Measurements from ENCODE around the gene ACSL4. TPM values are rescaled to one million over a fixed set of nuclear protein-coding genes. Genes with fewer than 3 reads are reported as not detected.
A peak's percentile ranks its signal among the peaks of the same experiment; 100 is the strongest.
"Not testable (repeated sequence)": the region's sequence is repeated elsewhere in the genome, so short reads cannot be mapped to it uniquely, and the experiment has no call there.

ACSL4 gene
- polyA plus RNA-seq, 1 donor = 14.7 TPM

DNA sequence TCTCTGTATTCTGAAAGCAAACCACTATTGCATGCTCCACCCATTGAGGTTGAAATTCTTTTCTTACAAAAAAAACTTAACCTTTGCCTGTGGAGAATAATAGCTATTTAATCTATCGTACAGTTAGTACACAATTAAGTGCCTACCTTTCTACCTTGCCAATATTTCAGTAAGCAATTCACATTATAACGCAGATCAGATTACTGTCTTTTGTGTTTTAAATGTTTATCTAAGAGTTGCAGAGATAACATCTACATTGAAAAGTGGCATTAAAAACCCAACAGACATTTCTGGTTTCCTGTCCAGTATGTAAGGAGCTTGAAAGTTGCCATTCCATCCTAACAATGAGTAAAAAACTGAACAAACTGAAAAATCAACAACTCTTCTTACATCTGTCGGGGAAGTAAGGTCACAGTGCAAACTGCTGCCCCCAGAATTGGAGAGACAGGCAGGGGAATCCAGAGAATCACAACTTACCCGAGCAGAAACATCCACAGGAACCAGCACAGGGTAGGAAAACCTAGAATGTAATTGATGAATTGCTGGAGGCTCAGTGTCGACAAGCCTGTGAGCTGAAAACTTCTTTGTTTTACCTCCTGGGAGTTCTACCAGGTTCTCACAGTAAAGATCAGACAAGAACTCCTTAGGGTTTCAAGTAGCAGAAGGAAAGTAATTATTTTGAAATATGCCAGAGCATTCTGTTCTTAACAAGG is 27.3 kb upstream of the ACSL4 start:
- Histone ChIP-seq H3K36me3 (ENCODE audit: control insufficient read depth, insufficient read depth, low read length) (no peaks in the 10 kb centered on the region), H3K4me1 (ENCODE audit: control insufficient read depth, insufficient read depth, low read length) (no peaks in the 10 kb centered on the region), H3K4me3 (ENCODE audit: low read length) (no peak overlapping the region), H3K9me3 (ENCODE audit: control insufficient read depth, low read depth, low read length) (no peaks in the 10 kb centered on the region), H3K27ac (ENCODE audit: low read length) (no peak overlapping the region), H3K27me3 (ENCODE audit: control insufficient read depth, insufficient read depth, low read length) (no peaks in the 10 kb centered on the region)
- no CpG with 5 or more reads among the region's 5 CpGs for WGBS (ENCODE audit: insufficient coverage, low lambda C conversion rate)
- no peak for DNase-seq

DNA sequence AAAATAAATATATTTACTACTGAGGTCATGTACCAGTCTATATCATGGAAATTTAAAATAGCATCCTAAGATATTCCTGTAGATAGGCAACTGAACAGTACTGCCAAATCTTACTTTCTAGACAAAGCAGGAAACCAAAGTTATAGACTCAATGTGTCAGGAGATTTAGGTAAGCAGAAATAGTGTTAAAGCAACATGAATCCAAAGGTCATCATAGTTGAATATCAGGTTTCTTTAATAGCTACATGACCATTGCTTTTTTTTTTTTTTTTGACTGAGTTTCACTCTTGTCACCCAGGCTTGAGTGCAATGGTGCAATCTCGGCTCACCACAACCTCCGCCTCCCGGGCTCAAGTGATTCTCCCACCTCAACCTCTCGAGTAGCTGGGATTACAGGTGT is 20.2 kb upstream of the ACSL4 start:
- WGBS (ENCODE audit: insufficient coverage, low lambda C conversion rate) = no CpG with 5 or more reads among the region's 4 CpGs
- H3K9me3 ChIP-seq (ENCODE audit: control insufficient read depth, low read depth, low read length) = no peaks in the 10 kb centered on the region
- no peaks in the 10 kb centered on the region for H3K4me1 ChIP-seq (ENCODE audit: control insufficient read depth, insufficient read depth, low read length)
- H3K36me3 ChIP-seq (ENCODE audit: control insufficient read depth, insufficient read depth, low read length) = no peaks in the 10 kb centered on the region
- H3K27ac ChIP-seq (ENCODE audit: low read length) = no peak overlapping the region
- no peak overlapping the region for H3K4me3 ChIP-seq (ENCODE audit: low read length)
- H3K27me3 ChIP-seq (ENCODE audit: control insufficient read depth, insufficient read depth, low read length) = no peaks in the 10 kb centered on the region
- DNase-seq = peak in 1 of 2 donors; percentile 27

DNA sequence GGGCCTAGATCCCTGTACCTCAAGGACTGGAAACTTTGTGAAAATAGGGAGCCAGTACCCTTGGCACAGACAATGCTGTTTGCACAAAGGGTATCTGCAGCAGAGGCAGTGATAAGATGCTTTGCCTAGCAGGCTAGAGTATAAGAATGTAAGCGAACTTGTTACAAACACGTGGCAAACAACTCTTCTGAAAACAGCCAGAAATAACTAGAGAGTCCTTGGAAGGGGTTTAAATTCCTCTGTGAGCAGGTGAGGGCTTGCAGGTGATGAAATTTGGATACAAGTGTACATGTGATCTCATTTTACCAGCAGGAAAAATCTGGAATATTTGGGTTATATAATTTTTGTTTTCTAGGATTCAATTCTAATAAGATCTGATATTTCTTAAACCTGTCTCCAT is 18.6 kb upstream of the ACSL4 start:
- Histone ChIP-seq H3K4me1 (ENCODE audit: control insufficient read depth, insufficient read depth, low read length) (no peaks in the 10 kb centered on the region), H3K36me3 (ENCODE audit: control insufficient read depth, insufficient read depth, low read length) (no peaks in the 10 kb centered on the region), H3K9me3 (ENCODE audit: control insufficient read depth, low read depth, low read length) (no peaks in the 10 kb centered on the region), H3K27ac (ENCODE audit: low read length) (no peak overlapping the region), H3K4me3 (ENCODE audit: low read length) (no peak overlapping the region), H3K27me3 (ENCODE audit: control insufficient read depth, insufficient read depth, low read length) (no peaks in the 10 kb centered on the region)
- DNase-seq = no peak
- no CpG with 5 or more reads among the region's 2 CpGs for WGBS (ENCODE audit: insufficient coverage, low lambda C conversion rate)

DNA sequence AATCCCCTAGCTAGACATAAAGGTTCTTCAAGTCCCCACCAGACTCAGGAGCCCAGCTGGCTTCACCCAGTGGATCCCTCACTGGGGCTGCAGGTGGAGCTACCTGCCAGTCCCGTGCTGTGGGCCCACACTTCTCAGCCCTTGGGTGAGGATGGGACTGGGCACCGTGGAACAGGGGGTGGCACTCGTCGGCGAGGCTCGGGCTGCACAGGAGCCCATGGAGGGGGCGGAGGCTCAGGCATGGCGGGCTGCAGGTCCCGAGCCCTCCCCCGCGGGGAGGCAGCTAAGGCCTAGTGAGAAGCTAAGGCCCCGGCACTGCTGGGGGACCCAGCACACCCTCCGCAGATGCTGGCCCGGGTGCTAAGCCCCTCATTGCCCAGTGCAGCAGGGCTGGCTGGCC is 16.1 kb upstream of the ACSL4 start:
- no peak for DNase-seq
- H3K4me3 ChIP-seq (ENCODE audit: low read length) = no peak overlapping the region
- no peaks in the 10 kb centered on the region for H3K36me3 ChIP-seq (ENCODE audit: control insufficient read depth, insufficient read depth, low read length)
- WGBS (ENCODE audit: insufficient coverage, low lambda C conversion rate) = no CpG with 5 or more reads among the region's 14 CpGs
- no peaks in the 10 kb centered on the region for H3K9me3 ChIP-seq (ENCODE audit: control insufficient read depth, low read depth, low read length)
- no peak overlapping the region for H3K27ac ChIP-seq (ENCODE audit: low read length)
- no peaks in the 10 kb centered on the region for H3K27me3 ChIP-seq (ENCODE audit: control insufficient read depth, insufficient read depth, low read length)
- no peaks in the 10 kb centered on the region for H3K4me1 ChIP-seq (ENCODE audit: control insufficient read depth, insufficient read depth, low read length)

DNA sequence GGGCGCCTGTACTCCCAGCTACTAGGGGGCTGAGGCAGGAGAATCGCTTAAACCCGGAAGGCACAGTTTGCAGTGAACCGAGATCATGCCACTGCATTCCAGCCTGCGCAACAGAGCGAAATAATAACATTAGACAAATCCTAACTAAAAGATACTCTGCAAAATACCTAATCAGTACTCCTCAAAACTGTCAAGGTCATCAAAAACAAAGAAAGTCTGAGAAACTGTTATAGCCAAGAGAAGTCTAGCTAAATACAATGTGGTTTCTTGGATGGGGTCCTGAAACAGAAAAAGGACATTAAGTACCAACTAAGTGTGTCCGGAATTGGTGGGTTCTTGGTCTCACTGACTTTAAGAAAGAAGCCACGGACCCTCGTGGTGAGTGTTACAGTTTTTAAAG is 14.6 kb upstream of the ACSL4 start:
- no peak for DNase-seq
- H3K9me3 ChIP-seq (ENCODE audit: control insufficient read depth, low read depth, low read length) = no peaks in the 10 kb centered on the region
- H3K4me1 ChIP-seq (ENCODE audit: control insufficient read depth, insufficient read depth, low read length) = no peaks in the 10 kb centered on the region
- H3K27ac ChIP-seq (ENCODE audit: low read length) = no peak overlapping the region
- no peaks in the 10 kb centered on the region for H3K36me3 ChIP-seq (ENCODE audit: control insufficient read depth, insufficient read depth, low read length)
- no peaks in the 10 kb centered on the region for H3K27me3 ChIP-seq (ENCODE audit: control insufficient read depth, insufficient read depth, low read length)
- WGBS (ENCODE audit: insufficient coverage, low lambda C conversion rate) = no CpG with 5 or more reads among the region's 9 CpGs
- H3K4me3 ChIP-seq (ENCODE audit: low read length) = no peak overlapping the region

DNA sequence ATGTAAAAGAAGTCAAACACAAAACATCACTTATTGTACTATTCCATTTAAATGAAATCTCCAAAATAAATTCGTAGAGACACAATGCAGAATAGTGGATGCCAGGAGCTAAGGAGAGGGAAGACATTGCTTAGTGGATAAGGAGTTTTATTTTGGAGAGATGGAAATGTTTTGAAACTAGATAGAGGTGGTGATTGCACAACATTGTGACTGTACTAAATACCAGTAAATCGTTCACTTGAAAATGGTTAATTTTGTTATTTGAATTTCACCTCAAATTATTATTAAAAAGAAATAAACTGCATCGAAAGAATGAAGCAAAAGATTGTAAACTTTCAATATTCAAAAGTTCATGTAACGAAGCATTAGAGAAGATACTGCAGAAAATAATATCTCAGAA is 9.7 kb upstream of the ACSL4 start:
- Histone ChIP-seq H3K36me3 (ENCODE audit: control insufficient read depth, insufficient read depth, low read length) (no peaks in the 10 kb centered on the region), H3K9me3 (ENCODE audit: control insufficient read depth, low read depth, low read length) (no peaks in the 10 kb centered on the region), H3K4me3 (ENCODE audit: low read length) (no peak overlapping the region), H3K27ac (ENCODE audit: low read length) (no peak overlapping the region), H3K4me1 (ENCODE audit: control insufficient read depth, insufficient read depth, low read length) (no peaks in the 10 kb centered on the region), H3K27me3 (ENCODE audit: control insufficient read depth, insufficient read depth, low read length) (no peaks in the 10 kb centered on the region)
- DNase-seq = no peak
- WGBS (ENCODE audit: insufficient coverage, low lambda C conversion rate) = 100% methylated on average over 2 of the region's 4 CpGs

DNA sequence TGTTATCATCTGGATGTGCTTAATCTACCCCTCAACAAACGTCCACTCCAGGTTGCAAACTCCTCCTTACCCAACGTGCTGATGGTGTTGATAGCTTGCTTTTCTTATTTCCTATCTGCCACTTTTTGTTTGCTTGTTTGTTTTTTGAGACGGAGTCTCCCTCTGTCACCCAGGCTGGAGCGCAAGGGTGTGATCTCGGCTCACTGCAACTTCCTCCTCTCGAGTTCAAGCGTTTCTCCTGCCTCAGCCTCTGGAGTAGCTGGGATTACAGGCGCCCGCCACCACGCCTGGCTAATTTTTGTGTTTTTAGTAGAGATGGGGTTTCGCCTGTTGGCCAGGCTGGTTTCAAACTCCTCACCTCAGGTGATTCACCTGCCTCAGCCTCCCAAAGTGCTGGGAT is 7.8 kb upstream of the ACSL4 start:
- 37% methylated on average over 2 of the region's 11 CpGs for WGBS (ENCODE audit: insufficient coverage, low lambda C conversion rate)

DNA sequence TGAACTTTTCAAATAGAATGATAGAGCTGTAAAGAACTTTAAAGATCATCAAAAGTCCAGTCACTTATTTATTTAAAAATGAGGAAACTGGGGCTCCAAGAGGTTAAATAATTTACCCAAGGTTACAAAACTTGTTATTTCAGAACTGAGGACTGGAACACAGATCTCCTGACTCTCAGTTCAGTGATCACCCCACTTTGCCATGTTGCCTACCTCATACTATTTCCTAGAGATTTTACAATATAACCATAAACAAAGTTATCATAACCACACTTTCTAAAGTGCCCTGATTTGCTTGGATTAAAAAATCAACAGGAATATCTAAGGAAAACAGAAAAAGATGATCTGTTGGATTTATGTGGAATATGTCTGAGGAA is 7.4 kb upstream of the ACSL4 start:
- H3K27ac ChIP-seq (ENCODE audit: low read length) = peak overlapping the region; percentile 15
- H3K4me3 ChIP-seq (ENCODE audit: low read length) = no peak overlapping the region
- H3K27me3 ChIP-seq (ENCODE audit: control insufficient read depth, insufficient read depth, low read length) = no peaks in the 10 kb centered on the region
- no peaks in the 10 kb centered on the region for H3K9me3 ChIP-seq (ENCODE audit: control insufficient read depth, low read depth, low read length)
- no peaks in the 10 kb centered on the region for H3K4me1 ChIP-seq (ENCODE audit: control insufficient read depth, insufficient read depth, low read length)
- H3K36me3 ChIP-seq (ENCODE audit: control insufficient read depth, insufficient read depth, low read length) = no peaks in the 10 kb centered on the region
- DNase-seq = no peak

More for the DNA sequence above, 7.8 kb upstream of the ACSL4 start:
- H3K4me1 ChIP-seq (ENCODE audit: control insufficient read depth, insufficient read depth, low read length); H3K36me3 ChIP-seq (ENCODE audit: control insufficient read depth, insufficient read depth, low read length); H3K4me3 ChIP-seq (ENCODE audit: low read length); DNase-seq; H3K9me3 ChIP-seq (ENCODE audit: control insufficient read depth, low read depth, low read length); H3K27me3 ChIP-seq (ENCODE audit: control insufficient read depth, insufficient read depth, low read length); H3K27ac ChIP-seq (ENCODE audit: low read length): not testable (repeated sequence)

DNA sequence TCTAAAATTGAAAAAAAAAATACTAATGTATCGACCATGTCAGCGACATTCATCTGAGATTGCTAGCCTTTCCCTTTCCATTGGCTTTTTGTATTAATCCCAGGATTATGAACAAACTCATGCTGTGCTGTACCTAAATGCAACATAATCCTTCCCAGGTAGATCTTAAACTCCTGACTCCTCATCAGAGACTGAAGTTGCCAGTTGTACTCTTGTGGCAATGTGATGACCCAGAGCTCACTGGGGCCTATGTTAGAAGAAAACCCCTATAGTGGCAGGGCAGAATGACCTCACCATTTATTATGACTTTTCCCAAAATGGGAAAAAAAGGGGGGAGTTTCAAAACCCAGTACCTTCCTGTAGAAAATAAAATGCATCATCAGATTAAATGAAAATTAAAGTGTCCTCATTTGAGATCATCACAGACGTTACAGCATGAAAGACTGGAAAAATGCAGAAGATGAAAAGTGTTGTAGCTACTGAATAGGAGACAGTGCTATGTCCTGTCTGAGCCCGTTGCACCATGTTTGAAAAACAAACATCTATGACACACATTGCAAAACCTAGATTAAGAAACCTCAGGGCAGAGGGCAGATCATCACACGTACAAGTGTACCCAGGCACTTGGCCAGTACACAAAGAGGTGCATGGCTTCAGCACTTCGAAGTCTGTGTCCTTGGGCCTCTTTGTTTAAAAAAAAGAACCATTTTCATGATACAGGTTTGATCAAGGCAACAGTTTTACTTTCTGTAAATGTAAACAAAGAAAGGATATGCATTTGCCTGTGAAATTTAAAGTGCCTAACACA is 6.8 kb upstream of the ACSL4 start:
- Histone ChIP-seq H3K4me1 (ENCODE audit: control insufficient read depth, insufficient read depth, low read length) (no peaks in the 10 kb centered on the region), H3K9me3 (ENCODE audit: control insufficient read depth, low read depth, low read length) (no peaks in the 10 kb centered on the region), H3K36me3 (ENCODE audit: control insufficient read depth, insufficient read depth, low read length) (no peaks in the 10 kb centered on the region), H3K27me3 (ENCODE audit: control insufficient read depth, insufficient read depth, low read length) (no peaks in the 10 kb centered on the region), H3K4me3 (ENCODE audit: low read length) (no peak overlapping the region), H3K27ac (ENCODE audit: low read length) (peak overlapping the region; percentile 15)
- no CpG with 5 or more reads among the region's 6 CpGs for WGBS (ENCODE audit: insufficient coverage, low lambda C conversion rate)
- peak; percentile 42 to 55 for DNase-seq

DNA sequence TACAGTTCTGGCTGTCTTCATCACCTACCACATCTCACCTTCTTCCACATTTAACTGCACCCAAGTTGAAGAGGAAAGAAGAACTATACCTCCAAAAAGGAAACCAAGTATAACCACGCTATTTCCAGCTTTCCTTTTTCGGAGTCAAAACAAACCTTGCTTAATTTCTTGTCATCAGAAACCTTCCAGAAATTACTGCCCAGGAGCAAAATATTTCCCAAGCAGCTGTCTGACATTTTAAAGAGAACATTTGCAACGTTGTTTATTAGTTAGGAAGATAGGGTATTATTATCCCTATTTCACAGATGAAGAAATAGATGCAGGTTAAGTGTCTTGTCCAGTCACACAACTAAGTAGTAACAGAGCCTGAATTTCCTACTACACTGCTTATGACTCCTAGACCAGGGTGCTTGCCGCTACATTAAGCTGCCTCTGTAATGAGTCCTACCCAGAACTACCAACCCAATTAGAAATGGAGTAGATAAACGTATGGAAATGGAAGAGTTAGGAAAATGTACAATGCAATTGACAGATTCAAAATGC is 2.2 kb upstream of the ACSL4 start:
- H3K36me3 ChIP-seq (ENCODE audit: control insufficient read depth, insufficient read depth, low read length) = no peaks in the 10 kb centered on the region
- DNase-seq = no peak
- no peak overlapping the region for H3K4me3 ChIP-seq (ENCODE audit: low read length)
- H3K9me3 ChIP-seq (ENCODE audit: control insufficient read depth, low read depth, low read length) = no peaks in the 10 kb centered on the region
- no peaks in the 10 kb centered on the region for H3K27me3 ChIP-seq (ENCODE audit: control insufficient read depth, insufficient read depth, low read length)
- no CpG with 5 or more reads among the region's 5 CpGs for WGBS (ENCODE audit: insufficient coverage, low lambda C conversion rate)
- H3K27ac ChIP-seq (ENCODE audit: low read length) = no peak overlapping the region
- no peaks in the 10 kb centered on the region for H3K4me1 ChIP-seq (ENCODE audit: control insufficient read depth, insufficient read depth, low read length)

Data from large intestine (tissue), 3 donors.